ENCODE measurements around the gene PLK1.
"Not testable (repeated sequence)": the region's sequence is repeated elsewhere in the genome, so short reads cannot be mapped to it uniquely, and the experiment has no call there.

PLK1 gene

DNA sequence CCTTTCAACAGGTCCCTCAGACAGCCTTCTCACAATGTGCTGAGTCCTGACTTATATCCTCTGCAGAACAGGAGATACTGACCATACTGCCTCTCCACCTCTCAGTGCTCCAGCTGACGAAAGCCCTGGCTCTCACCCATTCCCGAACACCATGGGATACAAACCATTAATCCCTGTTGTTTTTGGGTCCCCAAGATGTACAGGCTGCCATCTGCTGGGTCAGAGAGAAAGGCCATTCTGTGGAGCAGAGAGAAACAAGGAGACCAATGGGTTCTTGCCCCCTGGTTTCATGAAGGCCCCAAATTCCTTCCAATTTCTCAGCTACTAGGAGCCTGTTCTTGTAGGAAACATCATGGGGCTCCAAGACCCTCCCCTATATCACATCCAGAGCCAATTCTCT, 31.3 kb downstream of the PLK1 start:
- no peak for DNase-seq (ENCODE audit: low read depth in 3 of 3)

DNA sequence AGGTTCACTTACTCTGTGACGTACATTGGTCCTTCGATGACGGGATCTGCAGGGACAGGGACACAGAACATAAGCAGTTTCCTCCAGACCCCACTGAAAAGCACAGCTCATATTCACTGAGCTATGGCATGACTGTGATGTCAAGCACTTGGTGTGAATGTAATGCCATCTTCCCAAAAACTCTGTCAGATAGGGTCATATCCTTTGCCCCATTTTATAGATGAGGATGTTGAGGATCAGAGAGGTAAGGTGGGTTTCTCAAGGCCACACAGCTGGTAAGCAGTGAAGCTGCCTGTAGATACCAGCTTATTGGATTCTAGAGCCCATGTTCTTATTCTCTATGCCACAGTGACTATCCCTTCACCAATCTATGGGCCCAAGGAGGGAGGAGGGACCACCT, 31.8 kb downstream of the PLK1 start:
- DNase-seq (ENCODE audit: low read depth in 3 of 3): no peak

DNA sequence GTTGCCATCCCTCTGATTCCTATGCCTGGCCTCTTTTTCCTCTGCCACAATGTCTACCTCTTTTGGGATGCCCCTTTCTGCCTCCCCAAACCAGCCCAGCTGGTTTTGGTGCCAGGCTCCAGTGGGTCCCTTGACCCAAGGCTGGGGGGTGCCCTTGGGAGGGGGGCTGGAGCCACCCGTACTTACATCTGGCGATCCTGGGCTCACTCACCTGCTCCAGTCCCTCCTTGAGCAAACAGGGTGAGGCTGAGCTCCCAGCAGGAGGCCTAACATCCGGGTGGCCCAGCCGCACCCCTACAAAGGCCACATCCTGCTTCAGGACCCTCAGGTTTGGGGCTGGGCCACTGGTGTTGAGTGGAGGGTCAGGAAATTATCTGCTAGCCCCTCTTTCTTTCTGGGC, 33.1 kb downstream of the PLK1 start:
- DNase-seq (ENCODE audit: low read depth in 3 of 3): no peak

DNA sequence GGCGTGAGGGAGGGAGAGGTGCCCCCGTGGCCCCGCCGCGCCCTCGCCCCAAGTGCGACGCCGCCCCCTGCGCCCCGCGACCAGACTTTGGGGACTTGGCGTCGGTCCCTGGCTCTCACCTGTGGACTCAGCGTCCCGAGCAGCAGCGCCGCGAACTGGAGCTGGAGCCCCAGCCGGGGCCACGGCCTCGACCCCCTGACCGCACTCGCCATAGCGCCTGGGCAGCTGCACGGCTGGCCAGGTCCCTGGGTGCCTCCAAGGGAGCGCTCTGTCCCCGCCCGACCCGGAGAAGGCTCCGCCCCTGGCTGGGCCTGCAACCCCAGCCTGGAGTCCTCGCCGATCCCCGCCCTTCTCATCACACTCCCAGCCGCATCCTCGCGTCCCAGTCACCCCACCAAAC, 34.3 kb downstream of the PLK1 start, which contains the start of gene ERN2:
ERN2 (minus strand) TSS at position 247 of the 400 bp plus-strand sequence; CDS start at position 212, 35 bp downstream.
- DNase-seq (ENCODE audit: low read depth in 3 of 3): no peak

DNA sequence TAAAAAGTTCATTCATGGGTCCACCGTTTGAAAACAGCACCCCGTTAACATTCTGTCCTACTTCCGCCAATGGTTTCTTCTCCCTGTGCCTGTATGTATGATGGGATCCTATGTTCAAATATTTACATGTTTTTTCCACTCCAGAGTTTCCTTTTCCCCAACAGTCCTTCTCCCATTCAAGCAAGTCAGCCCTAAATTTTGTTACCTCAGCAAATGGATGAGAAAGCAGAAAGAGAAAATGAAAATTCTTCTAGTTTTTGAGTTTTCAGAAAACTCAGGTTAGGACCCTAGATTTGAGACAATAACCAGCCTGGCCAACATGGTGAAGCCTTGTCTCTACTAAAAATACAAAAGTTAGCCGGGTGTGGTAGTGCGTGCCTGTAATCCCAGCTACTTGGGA, 37.8 kb downstream of the PLK1 start:
- DNase-seq (ENCODE audit: low read depth in 3 of 3): no peak

DNA sequence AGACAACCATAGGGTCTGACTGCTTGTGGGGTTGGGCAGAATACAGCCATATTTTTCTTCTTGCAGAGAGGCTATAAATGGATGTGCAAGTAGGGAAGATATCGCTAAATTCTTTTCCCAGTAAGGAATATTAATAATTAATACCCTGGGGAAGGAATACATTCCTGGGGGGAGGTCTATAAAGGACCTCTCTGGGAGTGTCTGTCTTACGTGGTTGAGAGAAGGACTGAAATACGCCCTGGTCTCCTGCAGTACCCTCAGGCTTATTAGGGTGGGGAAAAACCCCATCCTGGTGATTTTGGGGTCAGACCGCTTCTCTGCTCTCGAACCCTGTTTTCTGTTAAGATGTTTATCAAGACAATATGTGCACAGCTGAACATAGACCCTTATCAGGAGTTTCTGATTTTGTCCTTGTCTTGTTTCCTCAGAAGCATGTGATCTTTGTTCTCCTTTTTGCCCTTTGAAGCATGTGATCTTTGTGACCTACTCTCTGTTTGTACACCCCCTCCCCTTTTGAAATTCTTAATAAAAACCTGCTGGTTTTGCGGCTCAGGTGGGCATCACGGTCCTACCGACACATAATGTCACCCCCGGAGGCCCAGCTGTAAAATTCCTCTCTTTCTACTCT, 44.0 kb downstream of the PLK1 start:
- not testable (repeated sequence) for DNase-seq (ENCODE audit: low read depth in 3 of 3)

DNA sequence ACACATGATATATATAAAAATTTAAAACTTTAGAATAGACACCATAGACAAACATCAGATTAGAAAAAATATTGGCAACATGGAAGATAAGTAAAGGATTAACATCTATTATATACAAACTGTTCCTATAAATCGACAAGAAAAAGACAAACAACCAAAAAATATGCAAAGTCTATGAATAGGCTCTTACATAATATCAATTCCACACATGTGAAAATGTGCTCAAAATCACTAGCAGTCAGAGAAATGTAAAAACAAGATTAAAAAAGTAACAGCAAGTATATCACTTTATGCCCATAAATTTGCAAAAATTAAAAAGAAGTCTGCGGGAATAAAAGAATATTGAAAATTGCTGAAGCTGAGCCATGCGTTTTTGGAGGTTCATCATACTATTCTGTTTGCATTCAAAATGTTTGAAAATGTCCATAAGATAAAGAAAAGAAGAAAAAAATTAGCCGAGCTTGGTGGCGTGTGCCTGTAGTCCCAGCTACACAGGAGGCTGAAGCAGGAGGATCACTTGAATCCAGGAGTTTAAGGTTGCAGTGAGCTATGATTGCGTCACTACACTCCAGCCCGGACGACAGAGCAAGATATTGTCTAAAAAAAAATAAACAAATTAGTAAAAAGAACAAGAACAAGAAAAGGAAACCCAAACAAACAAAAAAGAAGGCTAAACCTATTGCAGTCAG, 45.6 kb downstream of the PLK1 start:
- no peak for DNase-seq (ENCODE audit: low read depth in 3 of 3)

DNA sequence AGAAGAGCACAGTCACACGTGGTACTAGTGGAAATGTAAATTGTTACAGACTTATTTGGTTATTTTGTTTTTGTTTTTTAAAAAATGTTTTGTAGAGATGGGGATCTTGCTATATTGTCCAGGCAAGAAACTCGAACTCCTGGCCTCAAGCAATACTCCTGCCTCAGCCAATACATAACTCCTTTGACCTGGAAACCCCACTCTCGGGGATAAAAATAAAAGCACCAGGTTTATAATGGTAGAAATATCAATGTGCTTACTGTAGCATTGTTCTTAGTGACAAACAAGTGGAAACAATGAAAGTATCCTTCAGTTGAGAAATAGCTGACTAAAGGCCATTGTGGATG, 46.1 kb downstream of the PLK1 start:
- DNase-seq (ENCODE audit: low read depth in 3 of 3): no peak

DNA sequence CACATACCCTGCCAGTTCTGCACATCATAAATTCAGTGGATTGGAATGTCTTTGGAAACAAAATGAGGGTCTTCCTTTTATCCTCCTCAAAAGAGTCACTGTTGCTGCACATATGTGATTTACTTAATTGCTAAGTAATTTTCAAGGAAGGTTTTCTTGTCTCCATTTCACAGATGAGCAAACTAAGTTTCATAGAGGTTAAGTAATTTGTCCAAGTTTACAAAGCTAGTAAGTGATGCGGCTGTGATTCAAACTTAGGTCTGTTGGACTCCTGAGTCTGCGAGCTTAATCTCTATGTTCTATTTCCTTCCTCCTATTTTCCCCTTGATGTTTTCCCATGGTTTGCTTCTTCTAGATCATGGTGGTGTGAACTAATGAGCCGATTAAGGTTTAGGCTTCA, 48.0 kb downstream of the PLK1 start:
- DNase-seq (ENCODE audit: low read depth in 3 of 3): no peak

DNA sequence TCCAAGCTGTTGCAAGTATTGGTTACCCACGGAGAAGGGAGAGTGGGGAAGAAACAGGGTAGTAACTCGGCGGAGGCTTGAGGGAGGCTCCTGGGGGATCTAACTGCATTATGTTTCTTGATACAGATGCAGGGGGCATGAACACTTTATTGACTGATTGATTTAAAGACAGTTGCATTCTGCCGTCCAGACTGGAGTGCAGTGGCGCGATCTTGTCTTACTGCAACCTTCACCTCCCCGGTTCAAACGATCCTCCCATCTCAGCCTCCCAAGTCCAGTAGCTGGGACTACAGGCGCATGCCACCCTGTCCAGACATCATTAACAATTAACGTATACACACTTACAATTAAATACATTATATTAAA, 49.4 kb downstream of the PLK1 start:
- no peak for DNase-seq (ENCODE audit: low read depth in 3 of 3)

DNA sequence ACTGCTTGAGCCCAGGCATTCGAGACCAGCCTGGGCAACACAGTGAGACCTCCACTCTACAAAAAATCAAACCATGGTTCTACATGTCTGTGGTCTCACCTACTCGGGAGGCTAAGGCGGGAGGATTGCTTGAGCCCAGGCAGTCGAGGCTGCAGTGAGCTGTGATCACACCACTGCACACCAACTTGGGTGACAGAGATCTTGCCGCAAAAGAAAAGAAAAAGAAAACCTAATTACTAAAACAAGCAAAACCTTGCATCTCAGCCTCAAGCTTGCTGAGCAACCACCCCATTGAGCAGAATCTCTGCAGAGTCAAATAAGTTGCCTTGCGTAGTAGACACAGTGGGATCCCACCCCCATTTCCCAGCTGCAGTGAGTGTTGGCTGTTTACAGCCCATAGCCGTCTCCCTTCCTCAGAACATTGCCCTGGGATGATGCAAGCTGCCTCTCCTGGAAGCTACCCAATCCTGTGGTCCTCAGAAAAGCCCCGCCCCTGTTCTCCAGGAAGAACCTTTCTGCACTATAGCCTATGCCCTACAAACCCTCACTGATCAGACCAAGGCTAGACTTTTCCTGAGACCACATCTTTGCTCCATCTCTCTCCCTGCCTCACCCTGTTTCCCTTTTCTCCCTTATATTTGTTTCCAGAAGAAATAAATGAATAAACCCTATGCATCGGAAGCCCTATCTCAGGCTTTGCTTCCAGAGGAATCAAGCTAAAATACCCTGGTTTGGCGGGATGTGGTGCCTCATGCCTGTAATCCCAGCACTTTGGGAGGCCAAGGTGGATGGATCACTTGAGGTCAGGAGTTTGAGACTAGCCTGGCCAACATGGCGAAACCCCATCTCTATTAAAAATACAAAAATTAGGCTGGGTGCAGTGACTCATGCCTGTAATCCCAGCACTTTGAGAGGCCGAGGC, 51.1 kb downstream of the PLK1 start:
- DNase-seq (ENCODE audit: low read depth in 3 of 3): no peak

DNA sequence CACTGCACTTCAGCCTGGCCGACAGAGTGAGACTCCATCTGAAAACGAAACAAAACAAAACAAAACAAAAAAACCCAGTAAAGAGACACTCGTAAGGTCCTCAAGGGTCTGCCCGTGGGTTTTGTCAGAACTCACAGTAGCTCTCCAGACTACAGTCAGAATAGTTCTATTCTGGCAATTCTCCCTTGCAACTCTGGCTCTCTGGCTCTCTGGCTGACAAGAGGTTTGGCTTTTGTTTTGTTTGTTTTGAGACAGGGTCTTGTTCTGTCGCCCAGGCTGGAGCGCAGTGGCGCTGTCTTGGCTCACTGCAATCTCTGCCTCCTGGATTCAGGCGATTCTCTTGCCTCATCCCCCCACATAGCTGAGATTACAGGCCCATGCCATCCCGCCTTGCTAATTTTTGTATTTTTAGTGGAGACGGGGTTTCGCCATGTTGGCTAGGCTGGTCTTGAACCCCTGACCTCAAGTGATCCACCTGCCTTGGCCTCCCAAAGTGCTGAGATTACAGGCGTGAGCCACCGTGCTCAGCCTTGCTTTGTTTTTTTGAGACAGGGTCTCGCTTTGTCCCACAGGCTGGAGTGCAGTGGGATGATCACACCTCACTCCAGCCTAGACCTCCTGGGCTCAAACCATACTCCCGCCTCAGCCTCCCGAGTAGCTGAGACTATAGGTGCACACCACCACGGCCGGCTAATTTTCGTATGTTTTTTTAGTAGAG, 55.6 kb downstream of the PLK1 start:
- no peak for DNase-seq (ENCODE audit: low read depth in 3 of 3)

DNA sequence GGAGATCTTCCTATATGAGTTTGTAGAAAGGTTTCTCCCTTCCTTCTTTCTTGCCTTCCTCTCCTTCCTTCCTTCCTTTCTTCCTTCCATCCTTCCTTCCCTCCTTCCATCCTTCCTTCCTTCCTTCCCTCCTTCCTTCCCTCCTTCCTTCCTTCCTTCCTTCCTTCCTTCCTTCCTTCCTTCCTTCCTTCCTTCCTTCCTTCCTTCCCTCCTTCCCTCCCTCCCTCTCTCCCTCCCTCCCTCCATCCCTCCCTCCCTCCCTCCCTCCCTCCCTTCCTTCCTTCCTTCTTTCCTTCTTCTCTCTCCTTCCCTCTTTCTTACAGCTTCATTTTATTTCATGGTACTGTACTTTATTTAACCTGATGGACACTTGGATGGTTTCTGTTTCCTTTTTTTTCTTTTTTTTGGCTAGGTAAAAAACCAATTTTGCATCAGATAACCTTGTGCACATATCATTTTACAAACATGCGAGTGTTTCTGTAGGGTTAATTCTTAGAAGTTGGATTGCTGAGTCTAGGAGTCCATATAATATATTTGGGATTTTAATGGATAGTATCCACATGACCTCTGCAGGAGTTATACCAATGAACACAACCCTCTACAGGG, 58.8 kb downstream of the PLK1 start:
- not testable (repeated sequence) for DNase-seq (ENCODE audit: low read depth in 3 of 3)

DNA sequence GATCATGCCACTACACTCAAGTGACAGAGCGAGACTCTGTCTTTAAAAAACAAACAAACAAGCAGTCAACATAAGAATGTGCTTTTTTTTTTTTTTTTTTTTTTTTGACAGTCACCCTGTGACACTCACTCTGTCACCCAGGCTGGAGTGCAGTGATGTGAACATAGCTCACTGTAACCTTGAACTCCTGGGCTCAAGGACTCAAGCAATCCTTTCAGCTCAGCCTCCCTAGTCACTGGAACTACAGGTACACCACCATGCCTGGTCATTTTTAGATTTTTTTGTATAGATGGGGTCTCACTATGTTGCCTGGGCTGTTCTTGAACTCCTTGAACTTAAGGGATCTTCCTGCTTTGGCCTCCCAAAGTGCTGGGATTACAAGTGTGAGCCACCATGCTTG, 60.8 kb downstream of the PLK1 start:
- no peak for DNase-seq (ENCODE audit: low read depth in 3 of 3)

Measured in stimulated activated CD4-positive, alpha-beta T cell treated with anti-CD3 and anti-CD28 coated beads, TNF-alpha, amount 100 ng/mL, for 24 hours (primary cell).